HEK293 (cell line): ENCODE results near the gene GUSB.

ENCODE experiments used
- CTCF ChIA-PET: fragments of 350-600 bp; formaldehyde crosslinking; extraction: SDS; loops from one replicate; lab custom pipeline; 2021; ENCODE audit warnings: antibody characterized with exemption; lab: Yijun Ruan, JAX
- POLR2A ChIA-PET: fragments of 300-600 bp; formaldehyde crosslinking; extraction: SDS; loops from one replicate; lab custom pipeline; 2020; ENCODE audit warnings: antibody characterized with exemption, inconsistent platforms; lab: Yijun Ruan, JAX
- H3K27ac ChIP-seq: fragments of 200-500 bp; sonication (Bioruptor generic); 2 replicates; pipeline ENCODE4 v1.5.1; 2014; ENCODE audit warnings: low read depth, low read length, control low read depth, inconsistent platforms; ENCODE audit errors: extremely low read depth
- H3K36me3 ChIP-seq, 2 experiments: fragments of 200-500 bp in 1 of 2; sonication (Bioruptor generic) in 1 of 2; 1 replicate in 1 of 2; 2 replicates in 1 of 2; pipeline ENCODE4 v1.5.1; 2014 to 2017; ENCODE audit warnings: inconsistent platforms in 2 of 2, low read length in 2 of 2; ENCODE audit not compliant: control insufficient read depth in 2 of 2, insufficient read depth in 1 of 2
- H3K4me1 ChIP-seq: fragments of 200-500 bp; sonication (Bioruptor generic); 2 replicates; pipeline ENCODE4 v1.5.1; 2014; ENCODE audit warnings: mild to moderate bottlenecking, low read length, inconsistent platforms; ENCODE audit not compliant: control insufficient read depth, insufficient read depth
- H3K4me3 ChIP-seq: 2 replicates; pipeline ENCODE4 v1.5.1; 2011; ENCODE audit warnings: low read depth, mild to moderate bottlenecking, control low read depth, low read length, moderate library complexity
- H3K9me3 ChIP-seq: fragments of 200-500 bp; sonication (Bioruptor generic); 2 replicates; pipeline ENCODE4 v1.5.1; 2014; ENCODE audit warnings: low read depth, low read length, inconsistent platforms; ENCODE audit not compliant: control insufficient read depth, insufficient read depth
- GLIS2 ChIP-seq: fragments of 450-650 bp; formaldehyde crosslinking; IDR thresholded peaks from 2 replicates; pipeline ENCODE4 v1.5.1; 2016; ENCODE audit warnings: missing biosample characterization, missing genetic modification characterization
- KLF16 ChIP-seq: fragments of 450-650 bp; formaldehyde crosslinking; IDR thresholded peaks from 2 replicates; pipeline ENCODE4 v1.5.1; 2017; ENCODE audit warnings: missing biosample characterization, missing genetic modification characterization
- MZF1 ChIP-seq: fragments of 450-650 bp; formaldehyde crosslinking; IDR thresholded peaks from 2 replicates; pipeline ENCODE4 v1.5.1; 2017; ENCODE audit warnings: missing biosample characterization, missing genetic modification characterization, borderline replicate concordance
- YY1 ChIP-seq: fragments of 450-650 bp; formaldehyde crosslinking; IDR thresholded peaks from 2 replicates; pipeline ENCODE4 v1.5.1; 2018; ENCODE audit warnings: missing biosample characterization, missing genetic modification characterization
- ZBTB20 ChIP-seq: fragments of 450-650 bp; formaldehyde crosslinking; IDR thresholded peaks from 2 replicates; pipeline ENCODE4 v1.5.1; 2016; ENCODE audit warnings: missing biosample characterization, missing genetic modification characterization
- ZEB2 ChIP-seq: fragments of 450-650 bp; formaldehyde crosslinking; IDR thresholded peaks from 2 replicates; pipeline ENCODE4 v1.5.1; 2016; ENCODE audit warnings: missing biosample characterization, missing genetic modification characterization
- ZNF10 ChIP-seq: fragments of 450-650 bp; formaldehyde crosslinking; IDR thresholded peaks from 2 replicates; pipeline ENCODE4 v1.5.1; 2017; ENCODE audit warnings: missing biosample characterization, missing genetic modification characterization
- ZNF121 ChIP-seq: fragments of 450-650 bp; formaldehyde crosslinking; IDR thresholded peaks from 2 replicates; pipeline ENCODE4 v1.5.1; 2016; ENCODE audit warnings: missing biosample characterization, missing genetic modification characterization
- ZNF140 ChIP-seq: fragments of 450-650 bp; formaldehyde crosslinking; IDR thresholded peaks from 2 replicates; pipeline ENCODE4 v1.5.1; 2016; ENCODE audit warnings: missing biosample characterization, missing genetic modification characterization
- ZNF366 ChIP-seq: fragments of 450-650 bp; formaldehyde crosslinking; conservative IDR thresholded peaks from 2 replicates; pipeline ENCODE4 v1.5.1; 2016; ENCODE audit warnings: missing biosample characterization, missing genetic modification characterization
- ZNF416 ChIP-seq: fragments of 450-650 bp; formaldehyde crosslinking; IDR thresholded peaks from 2 replicates; pipeline ENCODE4 v1.5.1; 2016; ENCODE audit warnings: missing biosample characterization, missing genetic modification characterization
- ZNF501 ChIP-seq: fragments of 450-650 bp; formaldehyde crosslinking; IDR thresholded peaks from 2 replicates; pipeline ENCODE4 v1.5.1; 2016; ENCODE audit warnings: missing biosample characterization, missing genetic modification characterization
- ZNF529 ChIP-seq: fragments of 450-650 bp; formaldehyde crosslinking; IDR thresholded peaks from 2 replicates; pipeline ENCODE4 v1.5.1; 2017; ENCODE audit warnings: missing genetic modification characterization, missing biosample characterization; ENCODE audit not compliant: insufficient replicate concordance
- ZNF558 ChIP-seq: fragments of 450-650 bp; formaldehyde crosslinking; IDR thresholded peaks from 2 replicates; pipeline ENCODE4 v1.5.1; 2016; ENCODE audit warnings: missing biosample characterization, missing genetic modification characterization
- ZNF561 ChIP-seq: fragments of 450-650 bp; IDR thresholded peaks from 2 replicates; pipeline ENCODE4 v1.5.1; 2018; ENCODE audit warnings: missing biosample characterization, missing genetic modification characterization, borderline replicate concordance
- ZNF596 ChIP-seq: fragments of 450-650 bp; IDR thresholded peaks from 2 replicates; pipeline ENCODE4 v1.5.0; 2018; ENCODE audit warnings: missing biosample characterization, mild to moderate bottlenecking, missing genetic modification characterization, moderate library complexity
- ZNF600 ChIP-seq: fragments of 450-650 bp; formaldehyde crosslinking; IDR thresholded peaks from 2 replicates; pipeline ENCODE4 v1.5.1; 2016; ENCODE audit warnings: missing biosample characterization, missing genetic modification characterization
- ZNF660 ChIP-seq: fragments of 450-650 bp; IDR thresholded peaks from 2 replicates; pipeline ENCODE4 v1.5.1; 2018; ENCODE audit warnings: missing biosample characterization, mild to moderate bottlenecking, missing genetic modification characterization
- ZNF677 ChIP-seq: fragments of 450-650 bp; IDR thresholded peaks from 2 replicates; pipeline ENCODE4 v1.5.0; 2018; ENCODE audit warnings: missing biosample characterization, mild to moderate bottlenecking, missing genetic modification characterization, moderate library complexity
- ZNF785 ChIP-seq: fragments of 450-650 bp; formaldehyde crosslinking; IDR thresholded peaks from 2 replicates; pipeline ENCODE4 v1.5.1; 2016; ENCODE audit warnings: missing biosample characterization, missing genetic modification characterization
- ZSCAN23 ChIP-seq: fragments of 450-650 bp; formaldehyde crosslinking; IDR thresholded peaks from 2 replicates; pipeline ENCODE4 v1.5.1; 2016; ENCODE audit warnings: missing biosample characterization, missing genetic modification characterization
- TF ChIP-seq, protein P1 (sequence below): sonication (generic); formaldehyde crosslinking; IDR thresholded peaks from 2 replicates; pipeline ENCODE4 v1.8.1; 2022; ENCODE audit warnings: mild to moderate bottlenecking, moderate library complexity, missing genetic modification reagents
- TF ChIP-seq, protein P2 (sequence below): fragments of 450-650 bp; formaldehyde crosslinking; optimal IDR thresholded peaks from 2 replicates; pipeline ENCODE3; 2016; ENCODE audit warnings: missing biosample characterization, mild to moderate bottlenecking, missing genetic modification characterization
- TF ChIP-seq, protein P3 (sequence below): fragments of 450-650 bp; formaldehyde crosslinking; IDR thresholded peaks from 2 replicates; pipeline ENCODE4 v1.5.1; 2016; ENCODE audit warnings: missing biosample characterization, missing genetic modification characterization

GUSB gene

GRCh38 chr7:65978891-65979582 lies 3.0 kb downstream of the GUSB start:
- no peak for TF ChIP-seq ZNF785 (tag by site-specific recombination)
- no peak for TF ChIP-seq ZBTB20 (tag by site-specific recombination)
- TF ChIP-seq MZF1, result no peak
- no peak for TF ChIP-seq ZNF561 (tag by site-specific recombination)
- no peak for TF ChIP-seq YY1 (tag by site-specific recombination)
- no peak for TF ChIP-seq ZNF140 (tag by site-specific recombination)
- no peak for TF ChIP-seq ZNF10 (tag by site-specific recombination)
- TF ChIP-seq ZEB2, result no peak
- no peak for TF ChIP-seq ZNF677
- TF ChIP-seq ZNF596 (tag by site-specific recombination), result no peak
- TF ChIP-seq ZNF660 (tag by site-specific recombination), result no peak
- TF ChIP-seq KLF16, result no peak
- ChIA-PET POLR2A (interaction anchor here (0.7 kb wide), 1 partner anchor 49 kb away, joined by 3 read pairs; no protein-coding TSS in a partner anchor), CTCF (no interaction called here)
- no peaks in the 10 kb centered on the region for H3K4me1 ChIP-seq
- peaks cover 16 to 48% of the 10 kb centered on the region in 2 experiments; a peak in 2 of 3 replicates for H3K36me3 ChIP-seq
- H3K4me3 ChIP-seq, result no peak overlapping the region
- no peak overlapping the region for H3K27ac ChIP-seq
- H3K9me3 ChIP-seq, result no peaks in the 10 kb centered on the region

DNA sequence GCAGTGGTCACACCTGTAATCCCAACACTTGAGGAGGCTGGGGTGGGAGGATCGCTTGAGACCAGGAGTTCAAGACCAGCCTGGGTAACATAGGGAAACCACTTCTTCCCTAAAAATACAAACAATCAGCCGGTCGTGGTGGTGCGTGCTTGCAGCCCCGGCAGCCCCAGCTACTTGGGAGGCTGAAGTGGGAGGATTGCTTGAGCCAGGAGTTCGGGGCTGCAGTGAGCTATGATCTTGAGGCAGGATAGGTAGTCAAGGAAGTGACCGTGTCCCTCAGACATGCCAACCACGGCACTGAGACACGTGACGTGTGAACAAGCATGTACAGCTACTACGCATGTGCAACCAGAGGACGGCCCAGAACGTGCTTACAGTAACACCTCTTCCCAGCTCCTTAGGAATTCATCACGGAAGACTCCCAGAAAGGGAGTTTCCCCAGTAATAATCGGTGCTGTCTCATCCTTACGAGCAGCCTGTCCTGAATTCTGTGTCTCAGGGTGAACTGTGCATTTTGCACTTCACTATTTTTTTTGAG lies 5.3 kb downstream of the GUSB start:
- CTCF ChIA-PET, result no interaction called here
- Histone ChIP-seq H3K9me3 (no peaks in the 10 kb centered on the region), H3K36me3 (peaks cover 34 to 68% of the 10 kb centered on the region in 2 experiments; a peak in 2 of 3 replicates), H3K27ac (no peak overlapping the region), H3K4me1 (no peaks in the 10 kb centered on the region), H3K4me3 (no peak overlapping the region)
- POLR2A ChIA-PET, result interaction anchor here (1.6 kb wide), 1 partner anchor 11 kb away, joined by 3 read pairs; no protein-coding TSS in a partner anchor
- TF ChIP-seq ZNF600 (tag by site-specific recombination) (no peak), ZNF529 (tag by site-specific recombination) (no peak), ZNF366 (tag by site-specific recombination) (no peak), ZNF785 (tag by site-specific recombination) (no peak)
- TF ChIP-seq, protein P1, sequence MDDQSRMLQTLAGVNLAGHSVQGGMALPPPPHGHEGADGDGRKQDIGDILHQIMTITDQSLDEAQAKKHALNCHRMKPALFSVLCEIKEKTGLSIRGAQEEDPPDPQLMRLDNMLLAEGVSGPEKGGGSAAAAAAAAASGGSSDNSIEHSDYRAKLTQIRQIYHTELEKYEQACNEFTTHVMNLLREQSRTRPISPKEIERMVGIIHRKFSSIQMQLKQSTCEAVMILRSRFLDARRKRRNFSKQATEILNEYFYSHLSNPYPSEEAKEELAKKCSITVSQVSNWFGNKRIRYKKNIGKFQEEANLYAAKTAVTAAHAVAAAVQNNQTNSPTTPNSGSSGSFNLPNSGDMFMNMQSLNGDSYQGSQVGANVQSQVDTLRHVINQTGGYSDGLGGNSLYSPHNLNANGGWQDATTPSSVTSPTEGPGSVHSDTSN (CRISPR knock-in tag), result no peak

DNA sequence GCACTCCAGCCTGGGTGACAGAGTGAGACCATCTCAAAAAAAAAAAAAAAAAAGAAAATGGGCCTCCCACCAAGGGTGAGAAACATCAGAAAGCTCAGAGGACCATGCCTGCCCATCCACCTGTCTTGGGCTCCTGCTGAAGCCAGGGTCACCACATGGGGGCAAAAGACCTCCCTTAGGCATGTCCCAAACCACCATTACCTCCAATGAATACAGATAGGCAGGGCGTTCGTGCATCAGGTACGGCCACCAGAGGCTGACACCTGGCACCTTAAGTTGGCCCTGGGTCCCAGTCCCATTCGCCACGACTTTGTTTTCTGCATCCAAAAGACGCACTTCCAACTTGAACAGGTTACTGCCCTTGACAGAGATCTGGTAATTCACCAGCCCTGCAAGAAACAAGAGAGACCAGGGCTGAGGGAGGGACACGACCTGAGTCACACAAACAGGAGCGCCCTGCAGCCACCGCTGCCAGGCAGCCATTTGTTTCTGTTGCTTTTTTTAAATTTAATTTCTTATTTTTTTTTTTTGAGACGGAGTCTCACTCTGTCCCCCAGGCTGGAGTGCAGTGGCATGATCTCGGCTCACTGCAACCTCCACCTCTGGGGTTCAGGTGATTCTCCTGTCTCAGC lies 6.1 kb downstream of the GUSB start:
- peaks cover 35 to 75% of the 10 kb centered on the region in 2 experiments; a peak in 2 of 3 replicates for H3K36me3 ChIP-seq
- no peaks in the 10 kb centered on the region for H3K4me1 ChIP-seq
- ChIA-PET POLR2A (interaction anchor here (0.5 to 1.6 kb wide), 3 partner anchors 11 to 107 kb away, joined by 3 to 5 read pairs (median 3); no protein-coding TSS in a partner anchor), CTCF (no interaction called here)
- H3K4me3 ChIP-seq, result no peak overlapping the region
- no peaks in the 10 kb centered on the region for H3K9me3 ChIP-seq
- no peak overlapping the region for H3K27ac ChIP-seq
- no peak for TF ChIP-seq ZNF416 (tag by site-specific recombination)
- TF ChIP-seq ZNF501, result no peak
- no peak for TF ChIP-seq GLIS2 (tag by site-specific recombination)
- TF ChIP-seq, protein P2, sequence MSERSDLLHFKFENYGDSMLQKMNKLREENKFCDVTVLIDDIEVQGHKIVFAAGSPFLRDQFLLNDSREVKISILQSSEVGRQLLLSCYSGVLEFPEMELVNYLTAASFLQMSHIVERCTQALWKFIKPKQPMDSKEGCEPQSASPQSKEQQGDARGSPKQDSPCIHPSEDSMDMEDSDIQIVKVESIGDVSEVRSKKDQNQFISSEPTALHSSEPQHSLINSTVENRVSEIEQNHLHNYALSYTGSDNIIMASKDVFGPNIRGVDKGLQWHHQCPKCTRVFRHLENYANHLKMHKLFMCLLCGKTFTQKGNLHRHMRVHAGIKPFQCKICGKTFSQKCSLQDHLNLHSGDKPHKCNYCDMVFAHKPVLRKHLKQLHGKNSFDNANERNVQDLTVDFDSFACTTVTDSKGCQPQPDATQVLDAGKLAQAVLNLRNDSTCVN (tag by site-specific recombination), result no peak
- TF ChIP-seq ZNF121 (tag by site-specific recombination), result no peak
- no peak for TF ChIP-seq ZNF558
- TF ChIP-seq, protein P3, sequence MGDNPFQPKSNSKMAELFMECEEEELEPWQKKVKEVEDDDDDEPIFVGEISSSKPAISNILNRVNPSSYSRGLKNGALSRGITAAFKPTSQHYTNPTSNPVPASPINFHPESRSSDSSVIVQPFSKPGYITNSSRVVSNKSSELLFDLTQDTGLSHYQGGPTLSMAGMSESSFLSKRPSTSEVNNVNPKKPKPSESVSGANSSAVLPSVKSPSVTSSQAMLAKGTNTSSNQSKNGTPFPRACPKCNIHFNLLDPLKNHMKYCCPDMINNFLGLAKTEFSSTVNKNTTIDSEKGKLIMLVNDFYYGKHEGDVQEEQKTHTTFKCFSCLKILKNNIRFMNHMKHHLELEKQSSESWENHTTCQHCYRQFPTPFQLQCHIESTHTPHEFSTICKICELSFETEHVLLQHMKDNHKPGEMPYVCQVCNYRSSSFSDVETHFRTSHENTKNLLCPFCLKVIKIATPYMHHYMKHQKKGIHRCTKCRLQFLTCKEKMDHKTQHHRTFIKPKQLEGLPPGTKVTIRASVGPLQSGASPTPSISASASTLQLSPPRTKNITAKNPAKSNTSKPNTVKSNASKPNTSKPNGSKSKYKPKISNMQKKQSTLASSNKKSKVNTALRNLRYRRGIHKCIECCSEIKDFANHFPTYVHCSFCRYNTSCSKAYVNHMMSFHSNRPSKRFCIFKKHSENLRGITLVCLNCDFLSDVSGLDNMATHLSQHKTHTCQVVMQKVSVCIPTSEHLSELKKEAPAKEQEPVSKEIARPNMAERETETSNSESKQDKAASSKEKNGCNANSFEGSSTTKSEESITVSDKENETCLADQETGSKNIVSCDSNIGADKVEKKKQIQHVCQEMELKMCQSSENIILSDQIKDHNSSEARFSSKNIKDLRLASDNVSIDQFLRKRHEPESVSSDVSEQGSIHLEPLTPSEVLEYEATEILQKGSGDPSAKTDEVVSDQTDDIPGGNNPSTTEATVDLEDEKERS (tag by site-specific recombination), result no peak
- TF ChIP-seq ZSCAN23 (tag by site-specific recombination), result no peak
- no peak for TF ChIP-seq ZNF10 (tag by site-specific recombination)
